ENCODE measurements around the gene AUNIP. TPM values are rescaled to one million over a fixed set of nuclear protein-coding genes. Genes with fewer than 3 reads are reported as not detected.

Gene AUNIP
- total RNA-seq, 1 donor from 2014 or later = 1.3 TPM

GRCh38 chr1:25833158-25833557 is 26.1 kb downstream of the AUNIP start:
- Mint-ChIP-seq H3K27ac (ENCODE audit: unreplicated experiment) (no peak overlapping the region), H3K9me3 (ENCODE audit: unreplicated experiment) (peaks cover 2% of the 10 kb centered on the region), H3K4me1 (ENCODE audit: low read depth, unreplicated experiment) (no peaks in the 10 kb centered on the region), H3K36me3 (ENCODE audit: unreplicated experiment) (no peaks in the 10 kb centered on the region), H3K4me3 (ENCODE audit: unreplicated experiment) (no peak overlapping the region), H3K27me3 (ENCODE audit: unreplicated experiment) (no peaks in the 10 kb centered on the region)
- TF ChIP-seq CTCF (IDR thresholded peaks at IDR 0.05; ENCODE audit: partially characterized antibody, unreplicated experiment) = no peak
- DNase-seq = no peak

- H3K36me3 Mint-ChIP-seq (ENCODE audit: unreplicated experiment) = no peaks in the 10 kb centered on the region
- no peak for DNase-seq
- H3K4me1 Mint-ChIP-seq (ENCODE audit: low read depth, unreplicated experiment) = no peaks in the 10 kb centered on the region
- no peak overlapping the region for H3K27ac Mint-ChIP-seq (ENCODE audit: unreplicated experiment)
- H3K4me3 Mint-ChIP-seq (ENCODE audit: unreplicated experiment) = no peak overlapping the region
- no peak for TF ChIP-seq CTCF (IDR thresholded peaks at IDR 0.05; ENCODE audit: partially characterized antibody, unreplicated experiment)
- no peaks in the 10 kb centered on the region for H3K27me3 Mint-ChIP-seq (ENCODE audit: unreplicated experiment)
- peaks cover 2% of the 10 kb centered on the region for H3K9me3 Mint-ChIP-seq (ENCODE audit: unreplicated experiment)
These were observed 26.8 kb downstream of the AUNIP start for GRCh38 chr1:25832336-25833037.

- Mint-ChIP-seq H3K4me3 (ENCODE audit: unreplicated experiment) (no peak overlapping the region), H3K27ac (ENCODE audit: unreplicated experiment) (no peak overlapping the region), H3K4me1 (ENCODE audit: low read depth, unreplicated experiment) (no peaks in the 10 kb centered on the region), H3K36me3 (ENCODE audit: unreplicated experiment) (no peaks in the 10 kb centered on the region), H3K9me3 (ENCODE audit: unreplicated experiment) (peaks cover 2% of the 10 kb centered on the region), H3K27me3 (ENCODE audit: unreplicated experiment) (no peaks in the 10 kb centered on the region)
- no peak for TF ChIP-seq CTCF (IDR thresholded peaks at IDR 0.05; ENCODE audit: partially characterized antibody, unreplicated experiment)
- no peak for DNase-seq
These were observed 27.6 kb downstream of the AUNIP start for GRCh38 chr1:25831569-25832196.

GRCh38 chr1:25829046-25829445 is 30.2 kb downstream of the AUNIP start:
- DNase-seq = no peak
- Mint-ChIP-seq H3K27ac (ENCODE audit: unreplicated experiment) (no peak overlapping the region), H3K4me1 (ENCODE audit: low read depth, unreplicated experiment) (no peaks in the 10 kb centered on the region), H3K27me3 (ENCODE audit: unreplicated experiment) (no peaks in the 10 kb centered on the region), H3K9me3 (ENCODE audit: unreplicated experiment) (peaks cover 2% of the 10 kb centered on the region), H3K36me3 (ENCODE audit: unreplicated experiment) (no peaks in the 10 kb centered on the region), H3K4me3 (ENCODE audit: unreplicated experiment) (no peak overlapping the region)
- no peak for TF ChIP-seq CTCF (IDR thresholded peaks at IDR 0.05; ENCODE audit: partially characterized antibody, unreplicated experiment)

GRCh38 chr1:25828491-25828890 is 30.8 kb downstream of the AUNIP start:
- Mint-ChIP-seq H3K4me3 (ENCODE audit: unreplicated experiment) (no peak overlapping the region), H3K27me3 (ENCODE audit: unreplicated experiment) (no peaks in the 10 kb centered on the region), H3K4me1 (ENCODE audit: low read depth, unreplicated experiment) (peaks cover under 1% of the 10 kb centered on the region), H3K9me3 (ENCODE audit: unreplicated experiment) (peaks cover 2% of the 10 kb centered on the region), H3K36me3 (ENCODE audit: unreplicated experiment) (no peaks in the 10 kb centered on the region), H3K27ac (ENCODE audit: unreplicated experiment) (no peak overlapping the region)
- DNase-seq = no peak
- TF ChIP-seq CTCF (IDR thresholded peaks at IDR 0.05; ENCODE audit: partially characterized antibody, unreplicated experiment) = no peak
